GM23248 (cell line): ENCODE results near the gene CTSF. TPM values are rescaled to one million over a fixed set of nuclear protein-coding genes. Genes with fewer than 3 reads are reported as not detected.
A peak's percentile ranks its signal among the peaks of the same experiment; 100 is the strongest.
"Not testable (repeated sequence)": the region's sequence is repeated elsewhere in the genome, so short reads cannot be mapped to it uniquely, and the experiment has no call there.

Experiments
- DNase-seq: peaks from one replicate; pipeline ENCODE4 v3.0.0-alpha.2; 2015
- H2AFZ ChIP-seq: fragments of 200-600 bp; sonication (generic); 2 replicates; pipeline ENCODE4 v1.6.1; 2016; ENCODE audit warnings: antibody characterized with exemption
- H3F3A ChIP-seq: fragments of 200-600 bp; sonication (generic); 2 replicates; pipeline ENCODE4 v1.6.1; 2016; ENCODE audit warnings: mild to moderate bottlenecking, antibody characterized with exemption, mixed run types; ENCODE audit not compliant: insufficient read depth
- H3K27ac ChIP-seq: fragments of 200-600 bp; sonication (generic); 2 replicates; pipeline ENCODE4 v1.5.1; 2016; ENCODE audit warnings: mild to moderate bottlenecking
- H3K27me3 ChIP-seq: fragments of 200-600 bp; sonication (generic); replicated peaks from 2 replicates; pipeline ENCODE4 v1.6.1; 2016; ENCODE audit warnings: mild to moderate bottlenecking; ENCODE audit not compliant: insufficient read depth
- H3K36me3 ChIP-seq: fragments of 200-600 bp; sonication (generic); 2 replicates; pipeline ENCODE4 v1.6.1; 2016; ENCODE audit warnings: low read depth, mild to moderate bottlenecking
- H3K4me1 ChIP-seq: fragments of 200-600 bp; sonication (generic); 2 replicates; pipeline ENCODE4 v1.6.1; 2016; ENCODE audit warnings: mild to moderate bottlenecking; ENCODE audit not compliant: insufficient read depth
- H3K4me2 ChIP-seq: fragments of 200-600 bp; sonication (generic); one replicate; pipeline ENCODE4 v1.6.1; 2016; ENCODE audit warnings: mild to moderate bottlenecking; ENCODE audit not compliant: unreplicated experiment
- H3K4me3 ChIP-seq: fragments of 200-600 bp; sonication (generic); 2 replicates; pipeline ENCODE4 v1.5.1; 2016; ENCODE audit warnings: mild to moderate bottlenecking
- H3K79me2 ChIP-seq: fragments of 200-600 bp; sonication (generic); 2 replicates; pipeline ENCODE4 v1.6.1; 2016; ENCODE audit warnings: mild to moderate bottlenecking; ENCODE audit not compliant: insufficient read depth
- H3K9ac ChIP-seq: fragments of 200-600 bp; sonication (generic); 2 replicates; pipeline ENCODE4 v1.6.1; 2016; ENCODE audit warnings: mild to moderate bottlenecking
- H3K9me2 ChIP-seq: fragments of 200-600 bp; sonication (generic); 2 replicates; pipeline ENCODE4 v1.6.1; 2016; ENCODE audit warnings: mixed run types, mild to moderate bottlenecking, moderate library complexity; ENCODE audit not compliant: insufficient read depth
- H3K9me3 ChIP-seq: fragments of 200-600 bp; sonication (generic); one replicate; pipeline ENCODE4 v1.6.1; 2017; ENCODE audit warnings: low read depth
- H4K20me1 ChIP-seq: fragments of 200-600 bp; sonication (generic); 2 replicates; pipeline ENCODE4 v1.6.0; 2016; ENCODE audit not compliant: insufficient read depth
- EZH2 ChIP-seq: fragments of 200-600 bp; sonication (generic); IDR thresholded peaks from 2 replicates; pipeline ENCODE4 v1.6.1; 2018; ENCODE audit warnings: antibody characterized with exemption, mild to moderate bottlenecking; ENCODE audit not compliant: insufficient read depth, poor library complexity, severe bottlenecking
- EZH2phosphoT487 ChIP-seq: fragments of 200-600 bp; sonication (generic); IDR thresholded peaks from 2 replicates; pipeline ENCODE4 v1.6.1; 2018; ENCODE audit warnings: antibody characterized with exemption, moderate library complexity, mild to moderate bottlenecking, low read depth; ENCODE audit not compliant: insufficient read depth
- WGBS, 2 experiments: methylation state at CpG; one replicate each; pipeline ENCODE4 v1.1.6; 2015 to 2017; ENCODE audit warnings: low lambda C conversion rate in 2 of 2, low coverage in 1 of 2; ENCODE audit errors: missing lambda C conversion rate in 2 of 2; 5-methylcytosine and 5-hydroxymethylcytosine counted together
- in situ Hi-C: fragments of 300-500 bp; cut with MboI; formaldehyde crosslinking; loops from 2 replicates; pipeline ENCODE4 v1.15.0; 2020
- polyA plus RNA-seq: library from polyadenylated mRNA; unstranded; fragments of >200 nt; fragmentation: Nextera tagmentation; extraction: Ambion mirVana; gene quantifications from 2 replicates; pipeline ENCODE4 v1.2.1, GENCODE V29; 2016
- total RNA-seq: library from RNA; depleted of rRNA; stranded (reverse); fragments of >200 nt; shearing (Covaris generic); gene quantifications from 2 replicates; pipeline ENCODE4 v1.2.3, GENCODE V29; 2014

Gene CTSF
- total and polyA plus RNA-seq, 2 experiments from 2014 or later = 59.2 to 72.6 TPM

DNA sequence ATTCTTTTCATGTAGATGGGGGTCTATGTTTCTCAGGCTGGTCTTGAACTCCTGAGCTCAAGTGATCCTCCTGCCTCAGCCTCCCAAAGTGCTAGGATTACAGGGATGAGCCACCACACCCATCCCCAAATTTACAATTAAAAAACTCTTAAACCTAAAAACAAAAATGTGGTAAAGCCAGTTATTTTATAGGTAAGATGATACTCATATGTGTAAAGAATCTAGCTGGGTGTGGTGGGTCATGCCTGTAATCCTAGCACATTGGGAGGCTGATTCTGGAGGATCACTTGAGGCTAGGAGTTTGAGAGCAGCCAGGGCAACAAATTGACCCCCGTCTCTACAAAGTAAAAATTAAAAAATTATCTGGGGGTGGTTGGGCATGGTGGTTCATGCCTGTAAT is 44.1 kb upstream of the CTSF start:
- in situ Hi-C loops = no loop called here
- no peaks in the 10 kb centered on the region for H3K9me3 ChIP-seq
- no peak overlapping the region for H3K27ac ChIP-seq
- no peak overlapping the region for H3K4me2 ChIP-seq
- TF ChIP-seq EZH2phosphoT487 (no peak), EZH2 (no peak)
- H4K20me1 ChIP-seq = no peaks in the 10 kb centered on the region; the same call in 1 of the 2 replicates
- H3K4me3 ChIP-seq = no peak overlapping the region
- no peaks in the 10 kb centered on the region for H3K9me2 ChIP-seq
- WGBS, 2 experiments = 94 to 100% methylated on average over 1 of the region's 1 CpG
- H3K4me1 ChIP-seq = peaks cover 16% of the 10 kb centered on the region
- peaks cover 17% of the 10 kb centered on the region for H3F3A ChIP-seq
- DNase-seq = no peak
- no peak overlapping the region for H3K9ac ChIP-seq
- no peak overlapping the region for H2AFZ ChIP-seq
- H3K79me2 ChIP-seq = peaks cover 19% of the 10 kb centered on the region
- no peaks in the 10 kb centered on the region for H3K27me3 ChIP-seq
- no peaks in the 10 kb centered on the region for H3K36me3 ChIP-seq

DNA sequence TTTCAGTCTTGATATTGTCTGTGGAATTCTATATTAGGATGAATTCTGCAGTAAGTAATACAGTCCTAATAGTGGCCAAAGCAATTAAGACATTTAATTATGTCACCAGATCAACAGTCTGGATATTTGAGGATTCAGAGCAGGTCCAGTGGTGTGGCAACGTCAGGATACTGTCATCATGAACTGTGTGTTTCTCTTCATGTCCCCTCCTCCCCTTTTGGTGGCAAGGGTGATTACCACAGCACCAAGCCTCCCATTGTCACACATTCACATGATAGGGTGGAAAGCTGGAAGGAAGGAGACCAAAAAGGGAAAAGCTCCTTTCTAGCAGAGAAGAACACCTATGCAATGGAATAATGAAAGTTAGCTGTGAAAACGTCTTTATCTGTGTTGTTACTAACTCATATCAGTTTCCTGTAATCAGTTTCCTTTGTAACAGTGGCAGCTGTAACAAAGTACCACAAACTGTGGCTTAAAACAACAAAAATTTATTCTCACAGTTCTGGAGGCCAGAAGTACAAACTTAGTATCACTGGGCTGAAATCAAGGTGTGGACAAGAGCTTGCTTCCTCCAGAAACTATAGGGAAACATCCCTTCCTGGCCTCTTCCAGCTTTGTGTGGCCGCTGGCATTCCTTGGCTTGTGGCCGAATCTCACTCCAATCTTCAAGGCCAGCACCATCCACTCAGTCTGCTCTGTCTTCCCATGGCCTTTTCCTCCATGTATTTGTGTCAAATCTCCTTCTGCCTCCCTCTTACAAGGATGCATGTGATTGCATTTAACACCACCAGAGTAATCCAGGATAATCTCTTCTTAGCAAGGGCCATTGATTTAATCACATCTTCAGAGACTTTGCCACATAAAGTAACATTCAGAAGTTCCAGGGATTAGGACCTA is 41.6 kb upstream of the CTSF start:
- H3K4me3 ChIP-seq = no peak overlapping the region
- no peaks in the 10 kb centered on the region for H3K9me2 ChIP-seq
- H3K27me3 ChIP-seq = no peaks in the 10 kb centered on the region
- in situ Hi-C loops = no loop called here
- H2AFZ ChIP-seq = no peak overlapping the region
- H3K79me2 ChIP-seq = peaks cover 3% of the 10 kb centered on the region
- DNase-seq = no peak
- no peak overlapping the region for H3K27ac ChIP-seq
- H3K4me1 ChIP-seq = peaks cover 17% of the 10 kb centered on the region
- no peaks in the 10 kb centered on the region for H3K9me3 ChIP-seq
- H3K4me2 ChIP-seq = no peak overlapping the region
- H3F3A ChIP-seq = peaks cover 24% of the 10 kb centered on the region
- WGBS, 2 experiments = 82 to 89% methylated on average over 4 of the region's 4 CpGs
- no peaks in the 10 kb centered on the region for H3K36me3 ChIP-seq
- H3K9ac ChIP-seq = no peak overlapping the region
- no peak for TF ChIP-seq EZH2
- TF ChIP-seq EZH2phosphoT487 = no peak
- H4K20me1 ChIP-seq = no peaks in the 10 kb centered on the region

DNA sequence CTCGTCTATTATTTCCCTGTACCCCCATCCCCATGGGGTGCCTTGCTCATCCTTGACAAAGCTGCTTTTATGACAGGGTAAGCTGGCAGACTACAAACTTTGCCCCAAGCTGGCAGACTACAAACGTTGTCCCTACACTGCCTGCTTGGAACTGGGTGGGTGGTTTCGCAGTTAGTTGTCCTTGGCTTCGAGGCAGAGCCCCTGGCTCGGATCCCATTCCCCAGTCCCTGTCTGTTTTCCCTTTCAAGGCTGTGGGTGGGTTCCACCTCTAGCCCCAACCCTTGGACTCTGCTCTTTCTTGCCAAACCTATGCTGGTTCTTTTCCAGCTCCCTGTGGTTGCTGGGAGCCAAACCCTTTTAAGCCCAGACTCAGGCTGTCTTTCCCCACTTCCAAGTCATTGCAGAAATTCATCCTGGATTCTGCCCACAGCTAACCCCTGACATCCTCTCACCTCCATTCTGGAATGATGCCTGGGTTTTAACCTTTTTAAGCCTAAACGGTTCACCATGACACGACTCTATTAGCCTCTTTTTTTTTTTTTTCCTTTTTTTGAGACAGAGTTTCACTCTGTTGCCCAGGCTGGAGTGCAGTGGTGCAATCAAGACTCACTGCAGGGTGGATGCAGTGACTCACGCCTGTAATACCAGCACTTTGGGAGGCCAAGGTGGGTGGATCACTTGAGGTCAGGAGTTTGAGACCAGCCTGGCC is 38.9 kb upstream of the CTSF start:
- peak; percentile 88 for DNase-seq
- H3K36me3 ChIP-seq = no peaks in the 10 kb centered on the region
- peaks cover 24% of the 10 kb centered on the region for H3F3A ChIP-seq
- H3K9ac ChIP-seq = peak overlapping the region; percentile 68
- peak overlapping the region; percentile 86 for H3K27ac ChIP-seq
- H3K4me1 ChIP-seq = peaks cover 17% of the 10 kb centered on the region
- no peak for TF ChIP-seq EZH2phosphoT487
- no peak for TF ChIP-seq EZH2
- WGBS, 2 experiments = 1 to 2% methylated on average over 8 of the region's 8 CpGs
- peak overlapping the region; percentile 46 for H2AFZ ChIP-seq
- H3K27me3 ChIP-seq = no peaks in the 10 kb centered on the region
- no peaks in the 10 kb centered on the region for H3K79me2 ChIP-seq
- in situ Hi-C loops = no loop called here
- H3K9me3 ChIP-seq = no peaks in the 10 kb centered on the region
- H3K9me2 ChIP-seq = no peaks in the 10 kb centered on the region
- peak overlapping the region; percentile 63 for H3K4me2 ChIP-seq
- H3K4me3 ChIP-seq = peak overlapping the region; percentile 35
- no peaks in the 10 kb centered on the region for H4K20me1 ChIP-seq

DNA sequence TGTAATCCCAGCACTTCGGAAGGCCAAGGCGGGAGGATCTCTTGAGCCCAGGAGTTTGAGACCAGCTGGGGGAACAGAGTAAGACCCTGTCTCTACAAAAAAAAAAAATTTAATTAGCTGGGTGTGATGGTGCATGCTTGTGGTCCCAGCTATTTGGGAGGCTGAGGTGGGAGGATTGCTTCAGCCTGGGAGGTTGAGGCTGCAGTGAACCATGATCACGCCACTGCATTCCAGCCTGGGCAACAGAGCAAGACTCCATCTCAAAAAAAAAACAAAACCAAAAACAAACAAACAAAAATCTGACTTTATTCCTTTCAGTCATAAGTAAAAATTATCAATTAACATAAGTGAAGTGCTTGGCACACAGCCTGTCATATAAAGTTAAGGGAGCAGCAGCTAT is 38.2 kb upstream of the CTSF start:
- H3K27ac ChIP-seq = peak overlapping the region; percentile 86
- H3K27me3 ChIP-seq, H3K4me3 ChIP-seq, H3K36me3 ChIP-seq, H4K20me1 ChIP-seq, DNase-seq, H3K79me2 ChIP-seq, in situ Hi-C loops, H3K9me3 ChIP-seq, H3K9me2 ChIP-seq, H2AFZ ChIP-seq: not testable (repeated sequence)
- peaks cover 17% of the 10 kb centered on the region for H3K4me1 ChIP-seq
- H3F3A ChIP-seq = peaks cover 24% of the 10 kb centered on the region
- 83 to 85% methylated on average over 3 of the region's 3 CpGs for WGBS, 2 experiments
- H3K4me2 ChIP-seq = peak overlapping the region; percentile 63
- peak overlapping the region; percentile 68 for H3K9ac ChIP-seq
